K562 (cell line): ENCODE results near the gene TFPI. TPM values are rescaled to one million over a fixed set of nuclear protein-coding genes. Genes with fewer than 3 reads are reported as not detected.
A peak's percentile ranks its signal among the peaks of the same experiment; 100 is the strongest.

Source experiments
- ARID3A ChIP-seq: IDR thresholded peaks from 2 replicates; pipeline ENCODE4 v1.6.1; 2012; ENCODE audit warnings: low read depth, low read length, improper control_type of control experiment, borderline replicate concordance
- BRD9 ChIP-seq: fragments of 450-650 bp; IDR thresholded peaks from 2 replicates; pipeline ENCODE4 v1.6.1; 2018; ENCODE audit warnings: low read depth; ENCODE audit not compliant: partially characterized antibody
- CBX5 ChIP-seq: IDR thresholded peaks from 2 replicates; pipeline ENCODE4 v1.6.1; 2014; ENCODE audit warnings: low read depth, borderline replicate concordance
- COPS2 ChIP-seq: fragments of 450-650 bp; conservative IDR thresholded peaks from 2 replicates; pipeline ENCODE4 v1.6.1; 2016; ENCODE audit warnings: mild to moderate bottlenecking, moderate library complexity
- CREM ChIP-seq: IDR thresholded peaks from 2 replicates; pipeline ENCODE4 v1.6.1; 2014; ENCODE audit warnings: antibody characterized with exemption, low read depth
- FIP1L1 ChIP-seq: fragments of 200-400 bp; formaldehyde crosslinking; IDR thresholded peaks from 2 replicates; pipeline ENCODE4 v1.6.1; 2018; ENCODE audit warnings: mild to moderate bottlenecking, low read depth, low read length; ENCODE audit not compliant: poor library complexity, severe bottlenecking
- FOXA1 ChIP-seq: fragments of 450-650 bp; IDR thresholded peaks from 2 replicates; pipeline ENCODE4 v1.6.1; 2016; ENCODE audit warnings: mild to moderate bottlenecking, borderline replicate concordance
- MLLT1 ChIP-seq, 2 experiments: fragments of 450-650 bp; IDR thresholded peaks; 2 replicates each; pipeline ENCODE4 v1.6.1; 2016
- MNT ChIP-seq, 2 experiments: fragments of 450-650 bp; conservative IDR thresholded peaks; 2 replicates each; pipeline ENCODE4 v1.6.1; 2017; ENCODE audit warnings: mild to moderate bottlenecking in 2 of 2, moderate library complexity in 2 of 2
- NFIX ChIP-seq: fragments of 250-450 bp; sonication (Bioruptor Pico); IDR thresholded peaks from 2 replicates; pipeline ENCODE4 v1.4.0; 2020; ENCODE audit warnings: low read depth, mild to moderate bottlenecking, moderate library complexity
- RBM25 ChIP-seq: fragments of 200-400 bp; formaldehyde crosslinking; IDR thresholded peaks from 2 replicates; pipeline ENCODE4 v1.6.1; 2018; ENCODE audit warnings: low read length, low read depth, moderate library complexity; ENCODE audit not compliant: severe bottlenecking
- SMARCA4 ChIP-seq: fragments of 450-650 bp; IDR thresholded peaks from 2 replicates; pipeline ENCODE4 v1.6.1; 2016
- STAG1 ChIP-seq: sonication (generic); formaldehyde crosslinking; IDR thresholded peaks from 2 replicates; pipeline ENCODE4 v1.5.0; 2020; ENCODE audit warnings: missing genetic modification reagents, borderline replicate concordance
- THAP7 ChIP-seq: fragments of 250-450 bp; sonication (Bioruptor Pico); IDR thresholded peaks from 2 replicates; pipeline ENCODE4 v1.5.0; 2021
- THRA ChIP-seq: fragments of 450-650 bp; IDR thresholded peaks from 2 replicates; pipeline ENCODE4 v1.6.1; 2017; ENCODE audit warnings: mild to moderate bottlenecking, moderate library complexity
- U2AF2 ChIP-seq: fragments of 200-400 bp; formaldehyde crosslinking; optimal IDR thresholded peaks from 2 replicates; pipeline ENCODE3; 2017; ENCODE audit warnings: low read depth, mild to moderate bottlenecking, low read length
- USF1 ChIP-seq: sonication (generic); formaldehyde crosslinking; IDR thresholded peaks from 2 replicates; pipeline ENCODE4 v1.9.0; 2022; ENCODE audit warnings: mild to moderate bottlenecking, missing genetic modification reagents
- ZNF12 ChIP-seq: sonication (generic); formaldehyde crosslinking; IDR thresholded peaks from 2 replicates; pipeline ENCODE4 v1.4.0; 2020; ENCODE audit warnings: mild to moderate bottlenecking, missing genetic modification reagents
- ZNF23 ChIP-seq: fragments of 250-450 bp; sonication (Bioruptor Pico); IDR thresholded peaks from 2 replicates; pipeline ENCODE4 v1.4.0; 2020; ENCODE audit warnings: mild to moderate bottlenecking
- ZNF263 ChIP-seq: sonication (generic); formaldehyde crosslinking; IDR thresholded peaks from 2 replicates; pipeline ENCODE4 v1.8.0; 2022; ENCODE audit warnings: mild to moderate bottlenecking, missing genetic modification reagents, borderline replicate concordance
- ZNF717 ChIP-seq: fragments of 250-450 bp; sonication (Bioruptor Pico); IDR thresholded peaks from 2 replicates; pipeline ENCODE4 v1.5.0; 2021
- polyA plus RNA-seq, 8 experiments: library from polyadenylated mRNA; depleted of rRNA in 4 of 8; stranded (reverse) in 5 of 8; unstranded in 3 of 8; fragments of >200 nt; fragmentation: Nextera tagmentation in 2 of 8; fragmentation: Illumina TruSeq in 1 of 8; extraction: Ambion mirVana in 2 of 8; extraction: Trizol in 1 of 8; gene quantifications; 2 replicates each; pipeline versions ENCODE4 v1.2.1 to v1.2.3, GENCODE V29; 2011 to 2014; ENCODE audit warnings: inconsistent platforms in 1 of 8, missing spikeins in 1 of 8
- total RNA-seq, 7 experiments: library from RNA; depleted of rRNA in 6 of 7; stranded (reverse); fragments of >200 nt in 6 of 7; fragmentation: Illumina TruSeq in 2 of 7; extraction: Trizol in 2 of 7; gene quantifications; 2 replicates each; pipeline versions ENCODE4 v1.2.1 to v1.2.3, GENCODE V29; 2011 to 2021; ENCODE audit warnings: low replicate concordance in 1 of 7

TFPI gene
- total and polyA plus RNA-seq, 9 of the 15 experiments (the other 6 are each of a cell fraction or from before 2014, with no cell fraction given), result 53.5 to 219 (median 100) TPM

- TF ChIP-seq ZNF717 (CRISPR knock-in tag), result no peak
- no peak for TF ChIP-seq USF1
- peak; percentile 41; the same call in 1 of the 2 replicates for TF ChIP-seq CREM
- peak; percentile 68 to 83 for TF ChIP-seq MNT (conservative IDR thresholded peaks at IDR 0.05)
- no peak for TF ChIP-seq CBX5
- TF ChIP-seq FIP1L1, result no peak
- TF ChIP-seq THAP7 (CRISPR knock-in tag), result no peak
- TF ChIP-seq RBM25, result no peak
- no peak for TF ChIP-seq NFIX (CRISPR knock-in tag)
- peak; percentile 97 for TF ChIP-seq SMARCA4
- TF ChIP-seq ZNF12 (CRISPR knock-in tag), result no peak
- TF ChIP-seq BRD9, result peak; percentile 95
- no peak for TF ChIP-seq FOXA1
- TF ChIP-seq STAG1 (CRISPR knock-in tag), result no peak
- peak; percentile 88 to 93 for TF ChIP-seq MLLT1 (IDR thresholded peaks at IDR 0.05)
- TF ChIP-seq U2AF2, result no peak
- no peak for TF ChIP-seq ZNF263
- peak; percentile 87; the same call in 1 of the 2 replicates for TF ChIP-seq ARID3A
- no peak for TF ChIP-seq COPS2
- no peak for TF ChIP-seq ZNF23 (CRISPR knock-in tag)
- TF ChIP-seq THRA, result no peak
Measured at GRCh38 chr2:187552828-187553681, 1.2 kb downstream of the TFPI start (continued).
